ENCODE results near the gene DAP. TPM values are rescaled to one million over a fixed set of nuclear protein-coding genes. Genes with fewer than 3 reads are reported as not detected.

Gene DAP
- total and polyA plus RNA-seq, 2 donors from 2014 or later, result 123 to 133 TPM

GRCh38 chr5:10744681-10745080 lies 16.4 kb downstream of the DAP start:
- no peak overlapping the region for H3K9ac ChIP-seq (ENCODE audit: low read length in 3 of 3)
- TF ChIP-seq, protein P1, sequence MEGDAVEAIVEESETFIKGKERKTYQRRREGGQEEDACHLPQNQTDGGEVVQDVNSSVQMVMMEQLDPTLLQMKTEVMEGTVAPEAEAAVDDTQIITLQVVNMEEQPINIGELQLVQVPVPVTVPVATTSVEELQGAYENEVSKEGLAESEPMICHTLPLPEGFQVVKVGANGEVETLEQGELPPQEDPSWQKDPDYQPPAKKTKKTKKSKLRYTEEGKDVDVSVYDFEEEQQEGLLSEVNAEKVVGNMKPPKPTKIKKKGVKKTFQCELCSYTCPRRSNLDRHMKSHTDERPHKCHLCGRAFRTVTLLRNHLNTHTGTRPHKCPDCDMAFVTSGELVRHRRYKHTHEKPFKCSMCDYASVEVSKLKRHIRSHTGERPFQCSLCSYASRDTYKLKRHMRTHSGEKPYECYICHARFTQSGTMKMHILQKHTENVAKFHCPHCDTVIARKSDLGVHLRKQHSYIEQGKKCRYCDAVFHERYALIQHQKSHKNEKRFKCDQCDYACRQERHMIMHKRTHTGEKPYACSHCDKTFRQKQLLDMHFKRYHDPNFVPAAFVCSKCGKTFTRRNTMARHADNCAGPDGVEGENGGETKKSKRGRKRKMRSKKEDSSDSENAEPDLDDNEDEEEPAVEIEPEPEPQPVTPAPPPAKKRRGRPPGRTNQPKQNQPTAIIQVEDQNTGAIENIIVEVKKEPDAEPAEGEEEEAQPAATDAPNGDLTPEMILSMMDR (IDR thresholded peaks at IDR 0.05; ENCODE audit: borderline replicate concordance, extremely low read depth, insufficient read depth), result no peak
- FAIRE-seq, result no peak
- peaks cover 0 to 5% (median 0%) of the 10 kb centered on the region in 3 donors for H3K9me3 ChIP-seq (ENCODE audit: control insufficient read depth in 2 of 3, insufficient read depth in 1 of 3, low read length in 3 of 3)
- H3K27me3 ChIP-seq (ENCODE audit: control insufficient read depth, insufficient read depth, low read length), result no peaks in the 10 kb centered on the region
- intact Hi-C loops (cut with DNase I), result no loop called here
- peaks cover 0 to 12% (median 4%) of the 10 kb centered on the region in 3 donors for H3K36me3 ChIP-seq (ENCODE audit: control insufficient read depth in 2 of 3, insufficient read depth in 3 of 3, low read length in 3 of 3)
- no peak for DNase-seq
- H3K27ac ChIP-seq (ENCODE audit: low read depth in 2 of 2, low read length in 2 of 2), result no peak overlapping the region
- H3K4me1 ChIP-seq (ENCODE audit: control insufficient read depth in 2 of 3, insufficient read depth in 2 of 3, low read depth in 1 of 3, low read length in 3 of 3), result peaks cover 0 to 17% (median 16%) of the 10 kb centered on the region in 3 donors
- no peak overlapping the region for H3K4me3 ChIP-seq (ENCODE audit: low read length in 3 of 3)

GRCh38 chr5:10743951-10744350 lies 17.1 kb downstream of the DAP start:
- peak overlapping the region in 1 of 2 donors; percentile 26 for H3K27ac ChIP-seq (ENCODE audit: low read depth in 2 of 2, low read length in 2 of 2)
- DNase-seq (no peak), FAIRE-seq (no peak)
- H3K4me1 ChIP-seq (ENCODE audit: control insufficient read depth in 2 of 3, insufficient read depth in 2 of 3, low read depth in 1 of 3, low read length in 3 of 3), result peaks cover 0 to 17% (median 16%) of the 10 kb centered on the region in 3 donors
- intact Hi-C loops (cut with DNase I), result no loop called here
- no peak overlapping the region for H3K9ac ChIP-seq (ENCODE audit: low read length in 3 of 3)
- no peaks in the 10 kb centered on the region for H3K27me3 ChIP-seq (ENCODE audit: control insufficient read depth, insufficient read depth, low read length)
- H3K4me3 ChIP-seq (ENCODE audit: low read length in 3 of 3), result no peak overlapping the region
- peaks cover 0 to 5% (median 0%) of the 10 kb centered on the region in 3 donors for H3K9me3 ChIP-seq (ENCODE audit: control insufficient read depth in 2 of 3, insufficient read depth in 1 of 3, low read length in 3 of 3)
- peaks cover 0 to 12% (median 4%) of the 10 kb centered on the region in 3 donors for H3K36me3 ChIP-seq (ENCODE audit: control insufficient read depth in 2 of 3, insufficient read depth in 3 of 3, low read length in 3 of 3)
- TF ChIP-seq, protein P1 (IDR thresholded peaks at IDR 0.05; ENCODE audit: borderline replicate concordance, extremely low read depth, insufficient read depth), result no peak

DNA sequence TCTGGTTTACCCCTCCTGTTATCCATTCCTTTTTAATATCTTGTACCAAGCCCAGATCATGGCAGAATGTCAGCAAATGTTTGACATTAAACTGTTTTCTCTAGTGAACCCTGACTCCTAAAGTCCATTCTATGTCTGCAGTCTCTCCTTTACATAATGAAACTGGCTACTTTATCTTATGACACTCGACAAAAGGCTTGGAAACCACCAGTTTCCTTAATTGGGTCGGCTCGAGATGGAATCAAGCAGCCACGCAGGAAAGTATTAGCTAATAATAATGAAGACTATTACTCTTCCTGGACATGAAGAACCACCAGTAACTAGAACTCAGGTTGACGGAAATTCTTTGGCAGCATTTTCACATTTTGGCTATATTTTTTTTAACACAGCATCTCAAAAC lies 17.5 kb downstream of the DAP start:
- no peak overlapping the region for H3K9ac ChIP-seq (ENCODE audit: low read length in 3 of 3)
- no peaks in the 10 kb centered on the region for H3K27me3 ChIP-seq (ENCODE audit: control insufficient read depth, insufficient read depth, low read length)
- no peak for FAIRE-seq
- H3K4me1 ChIP-seq (ENCODE audit: control insufficient read depth in 2 of 3, insufficient read depth in 2 of 3, low read depth in 1 of 3, low read length in 3 of 3), result peaks cover 0 to 17% (median 14%) of the 10 kb centered on the region in 3 donors
- DNase-seq, result no peak
- intact Hi-C loops (cut with DNase I), result no loop called here
- no peak overlapping the region for H3K4me3 ChIP-seq (ENCODE audit: low read length in 3 of 3)
- H3K36me3 ChIP-seq (ENCODE audit: control insufficient read depth in 2 of 3, insufficient read depth in 3 of 3, low read length in 3 of 3), result peaks cover 0 to 12% (median 4%) of the 10 kb centered on the region in 3 donors
- no peak overlapping the region for H3K27ac ChIP-seq (ENCODE audit: low read depth in 2 of 2, low read length in 2 of 2)
- peaks cover 0 to 5% (median 0%) of the 10 kb centered on the region in 3 donors for H3K9me3 ChIP-seq (ENCODE audit: control insufficient read depth in 2 of 3, insufficient read depth in 1 of 3, low read length in 3 of 3)
- TF ChIP-seq, protein P1 (IDR thresholded peaks at IDR 0.05; ENCODE audit: borderline replicate concordance, extremely low read depth, insufficient read depth), result no peak

DNA sequence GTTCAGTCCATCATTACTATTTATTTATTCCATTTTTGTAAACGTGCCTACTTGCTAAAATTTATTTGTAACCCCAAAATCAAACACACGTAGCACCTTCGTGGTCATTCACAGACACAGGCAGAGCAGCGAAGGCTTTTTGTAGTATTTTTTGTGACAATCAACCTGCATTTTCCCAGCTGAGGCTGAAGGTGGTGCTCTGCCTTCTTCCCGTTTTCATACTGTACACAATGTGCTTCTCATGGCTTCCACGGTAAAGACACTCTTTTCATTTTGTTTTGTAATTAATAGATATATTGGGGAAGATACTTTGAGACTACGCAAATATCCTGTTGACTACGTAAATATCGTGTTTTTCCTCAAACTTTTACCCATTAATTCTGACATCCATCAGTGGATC lies 19.4 kb downstream of the DAP start:
- no peak for FAIRE-seq
- TF ChIP-seq, protein P1 (IDR thresholded peaks at IDR 0.05; ENCODE audit: borderline replicate concordance, extremely low read depth, insufficient read depth), result no peak

More for the DNA sequence above, 19.4 kb downstream of the DAP start:
- DNase-seq, result no peak
- intact Hi-C loops (cut with DNase I), result no loop called here
- Histone ChIP-seq H3K4me3 (ENCODE audit: low read length in 3 of 3) (no peak overlapping the region), H3K9me3 (ENCODE audit: control insufficient read depth in 2 of 3, insufficient read depth in 1 of 3, low read length in 3 of 3) (peaks cover 0 to 5% (median 0%) of the 10 kb centered on the region in 3 donors), H3K36me3 (ENCODE audit: control insufficient read depth in 2 of 3, insufficient read depth in 3 of 3, low read length in 3 of 3) (peaks cover 0 to 10% (median 0%) of the 10 kb centered on the region in 3 donors), H3K4me1 (ENCODE audit: control insufficient read depth in 2 of 3, insufficient read depth in 2 of 3, low read depth in 1 of 3, low read length in 3 of 3) (peaks cover 0 to 3% (median 3%) of the 10 kb centered on the region in 3 donors), H3K27me3 (ENCODE audit: control insufficient read depth, insufficient read depth, low read length) (no peaks in the 10 kb centered on the region), H3K9ac (ENCODE audit: low read length in 3 of 3) (no peak overlapping the region), H3K27ac (ENCODE audit: low read depth in 2 of 2, low read length in 2 of 2) (no peak overlapping the region)
